B cell (primary cell): ENCODE results near the gene RAPGEF1. TPM values are rescaled to one million over a fixed set of nuclear protein-coding genes. Genes with fewer than 3 reads are reported as not detected.

Experiments
- ATAC-seq: fragments of 200-7000 bp; cut with Tn5 transposase; one replicate; pipeline ENCODE4 v1.10.0; 2021; ENCODE audit warnings: low read depth, mild to moderate bottlenecking, moderate number of reproducible peaks, moderate library complexity
- CTCF ChIA-PET: fragments of 350-600 bp; sonication (Branson Sonifier 250); formaldehyde crosslinking; loops from one replicate; lab custom pipeline; 2021; ENCODE audit warnings: antibody characterized with exemption, inconsistent platforms; lab: Charles Lee
- POLR2A ChIA-PET: fragments of 350-600 bp; sonication (Branson Sonifier 250); formaldehyde crosslinking; loops from one replicate; lab custom pipeline; 2021; ENCODE audit warnings: antibody characterized with exemption; lab: Charles Lee
- DNase-seq: peaks from one replicate; pipeline ENCODE4 v3.0.0; 2013
- H2AFZ ChIP-seq: 2 replicates; pipeline ENCODE4 v1.6.1; 2012; ENCODE audit warnings: mild to moderate bottlenecking, low read depth, low read length; ENCODE audit not compliant: insufficient read depth, poor library complexity, severe bottlenecking
- H3K27ac ChIP-seq, 2 donors: 1 replicate in 1 of 2; 2 replicates in 1 of 2; pipeline ENCODE4 v1.5.1; 2012 to 2013; ENCODE audit warnings: low read length in 2 of 2, mild to moderate bottlenecking in 2 of 2, moderate library complexity in 1 of 2
- H3K27me3 ChIP-seq, 4 experiments: fragments of 200-600 bp in 1 of 4; sonication (generic) in 1 of 4; replicated peaks in 1 of 4; 1 replicate in 2 of 4; 2 replicates in 2 of 4; pipeline versions ENCODE4 v1.6.1 to v1.7.0; 2013 to 2016; ENCODE audit warnings: low read length in 3 of 4, mild to moderate bottlenecking in 2 of 4, mixed read lengths in 1 of 4, moderate library complexity in 1 of 4; ENCODE audit not compliant: insufficient read depth in 4 of 4, control insufficient read depth in 3 of 4; ENCODE audit errors: control extremely low read depth in 1 of 4
- H3K36me3 ChIP-seq, 2 experiments: replicated peaks in 1 of 2; 1 replicate in 1 of 2; 2 replicates in 1 of 2; pipeline versions ENCODE4 v1.6.1 to v1.7.1; 2013; ENCODE audit warnings: low read length in 1 of 2; ENCODE audit not compliant: insufficient read depth in 2 of 2, control insufficient read depth in 1 of 2; ENCODE audit errors: control extremely low read depth in 1 of 2, extremely low read depth in 1 of 2
- H3K4me1 ChIP-seq, 2 donors: fragments of 200-600 bp in 1 of 2; sonication (generic) in 1 of 2; 1 replicate in 1 of 2; 2 replicates in 1 of 2; pipeline versions ENCODE4 v1.5.1 to v1.6.1; 2013 to 2017; ENCODE audit warnings: low read length in 2 of 2; ENCODE audit not compliant: control insufficient read depth in 2 of 2, insufficient read depth in 2 of 2
- H3K4me2 ChIP-seq: replicated peaks from 2 replicates; pipeline ENCODE3; 2012; ENCODE audit warnings: mild to moderate bottlenecking, low read depth, low read length; ENCODE audit not compliant: poor library complexity, severe bottlenecking
- H3K4me3 ChIP-seq, 5 experiments: fragments of 200-600 bp in 1 of 5; sonication (generic) in 1 of 5; 1 replicate in 3 of 5; 2 replicates in 2 of 5; pipeline versions ENCODE4 v1.5.1 to v1.7.0; 2011 to 2016; ENCODE audit warnings: low read length in 4 of 5, mild to moderate bottlenecking in 4 of 5, low read depth in 2 of 5, control low read depth in 1 of 5, moderate library complexity in 1 of 5; ENCODE audit not compliant: insufficient read depth in 1 of 5; ENCODE audit errors: control extremely low read depth in 1 of 5, extremely low read depth in 1 of 5
- H3K79me2 ChIP-seq: fragments of 200-600 bp; sonication (generic); one replicate; pipeline ENCODE4 v1.6.0; 2016; ENCODE audit warnings: low read length; ENCODE audit not compliant: control insufficient read depth, insufficient read depth
- H3K9ac ChIP-seq: fragments of 200-600 bp; sonication (generic); 2 replicates; pipeline ENCODE4 v1.6.1; 2017; ENCODE audit warnings: mild to moderate bottlenecking, low read length, moderate library complexity
- H3K9me3 ChIP-seq, 3 donors: one replicate each; pipeline versions ENCODE4 v1.6.1 to v1.7.1; 2013; ENCODE audit warnings: low read length in 2 of 3; ENCODE audit not compliant: control insufficient read depth in 2 of 3, insufficient read depth in 1 of 3; ENCODE audit errors: control extremely low read depth in 1 of 3
- H4K20me1 ChIP-seq: 2 replicates; pipeline ENCODE4 v1.6.0; 2012; ENCODE audit warnings: mild to moderate bottlenecking, low read length; ENCODE audit not compliant: insufficient read depth, control insufficient read depth, poor library complexity, severe bottlenecking
- H3K27ac Mint-ChIP-seq: one replicate; pipeline ENCODE4 v1.8.0; 2021; ENCODE audit warnings: mixed read lengths
- H3K27me3 Mint-ChIP-seq: one replicate; pipeline ENCODE4 v1.8.0; 2021; ENCODE audit warnings: mixed read lengths
- H3K4me1 Mint-ChIP-seq: one replicate; pipeline ENCODE4 v1.8.0; 2021; ENCODE audit warnings: mixed read lengths
- H3K4me3 Mint-ChIP-seq: one replicate; pipeline ENCODE4 v1.8.0; 2021; ENCODE audit warnings: mixed read lengths
- H3K9me3 Mint-ChIP-seq: one replicate; pipeline ENCODE4 v1.8.0; 2022; ENCODE audit warnings: mixed read lengths; ENCODE audit not compliant: insufficient read depth
- EZH2 ChIP-seq: IDR thresholded peaks from 2 replicates; pipeline ENCODE4 v1.6.1; 2012; ENCODE audit warnings: borderline replicate concordance, low read depth, mild to moderate bottlenecking, moderate library complexity, low read length; ENCODE audit not compliant: insufficient read depth, poor library complexity, severe bottlenecking
- WGBS: methylation state at CpG from one replicate; pipeline ENCODE4 v1.1.5; 2013; ENCODE audit warnings: missing lambda C conversion rate; ENCODE audit not compliant: insufficient coverage; 5-methylcytosine and 5-hydroxymethylcytosine counted together
- intact Hi-C: fragments of 100-400 bp; cut with micrococcal nuclease; formaldehyde crosslinking; loops from one replicate; pipeline ENCODE4 v1.10.0; 2022
- polyA plus RNA-seq: library from polyadenylated mRNA; depleted of rRNA; stranded (reverse); fragments of >200 nt; gene quantifications from 2 replicates; pipeline ENCODE4 v1.2.3, GENCODE V29; 2012
- total RNA-seq, 2 donors: library from RNA; stranded (reverse); fragments of 120-200 nt in 1 of 2; gene quantifications; 1 replicate in 1 of 2; 2 replicates in 1 of 2; pipeline versions ENCODE4 v1.2.3 to v1.2.4, GENCODE V29; 2013 to 2022
- TF ChIP-seq, protein P1 (sequence below): fragments of 200-600 bp; IDR thresholded peaks from one replicate; pipeline ENCODE4 v1.8.0; 2022; ENCODE audit warnings: antibody characterized with exemption, mild to moderate bottlenecking

The RAPGEF1 gene
- total and polyA plus RNA-seq, 2 donors (not counting 1 experiment from before 2014, with no cell fraction given), result 134 to 447 TPM

DNA sequence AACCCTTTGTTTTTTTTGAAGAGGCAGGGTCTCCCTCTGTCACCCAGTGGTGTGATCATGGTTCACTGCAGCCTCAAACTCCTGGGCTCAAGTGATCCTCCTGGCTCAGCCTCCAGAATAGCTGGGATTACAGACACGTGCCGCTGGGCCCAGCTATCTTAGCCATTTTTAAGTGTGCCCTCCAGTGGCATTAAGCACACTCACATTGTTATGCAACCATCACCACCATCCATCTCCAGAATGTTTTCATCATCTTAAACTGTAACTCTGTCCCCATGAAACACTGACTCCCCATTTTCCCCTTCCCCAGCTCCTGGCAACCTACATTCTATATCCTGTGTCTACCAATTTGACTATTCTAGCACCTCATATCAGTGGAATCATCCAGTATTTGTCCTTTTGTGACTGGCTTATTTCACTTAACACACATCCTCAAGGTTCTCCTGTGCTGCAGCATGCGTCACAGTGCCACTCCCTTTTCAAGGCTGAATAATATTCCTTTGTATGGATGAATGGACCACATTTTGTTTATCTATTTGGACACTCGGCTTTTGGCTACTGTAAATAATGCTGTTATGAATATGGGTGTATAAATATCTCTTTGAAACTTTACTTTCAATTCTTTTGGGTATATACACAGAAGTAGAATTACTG lies 12.5 kb upstream of the RAPGEF1 start:
- Histone ChIP-seq H3K4me2 (no peak overlapping the region), H3K9ac (no peak overlapping the region), H3K79me2 (no peaks in the 10 kb centered on the region), H3K36me3 (no peaks in the 10 kb centered on the region), H3K9me3 (no peaks in the 10 kb centered on the region), H2AFZ (no peak overlapping the region), H3K27ac (no peak overlapping the region), H3K4me1 (peaks cover 6 to 8% of the 10 kb centered on the region in 2 donors), H4K20me1 (no peaks in the 10 kb centered on the region), H3K27me3 (peaks cover 0 to 7% (median 2%) of the 10 kb centered on the region in 4 experiments), H3K4me3 (no peak overlapping the region)
- 87% methylated on average over 2 of the region's 4 CpGs for WGBS
- Mint-ChIP-seq H3K4me3 (no peak overlapping the region), H3K27me3 (peaks cover 7% of the 10 kb centered on the region), H3K9me3 (no peaks in the 10 kb centered on the region), H3K27ac (no peak overlapping the region), H3K4me1 (peaks cover 7% of the 10 kb centered on the region)
- POLR2A ChIA-PET, result no interaction called here
- ATAC-seq (no peak), DNase-seq (no peak)
- intact Hi-C loops, result no loop called here
- TF ChIP-seq, protein P1, sequence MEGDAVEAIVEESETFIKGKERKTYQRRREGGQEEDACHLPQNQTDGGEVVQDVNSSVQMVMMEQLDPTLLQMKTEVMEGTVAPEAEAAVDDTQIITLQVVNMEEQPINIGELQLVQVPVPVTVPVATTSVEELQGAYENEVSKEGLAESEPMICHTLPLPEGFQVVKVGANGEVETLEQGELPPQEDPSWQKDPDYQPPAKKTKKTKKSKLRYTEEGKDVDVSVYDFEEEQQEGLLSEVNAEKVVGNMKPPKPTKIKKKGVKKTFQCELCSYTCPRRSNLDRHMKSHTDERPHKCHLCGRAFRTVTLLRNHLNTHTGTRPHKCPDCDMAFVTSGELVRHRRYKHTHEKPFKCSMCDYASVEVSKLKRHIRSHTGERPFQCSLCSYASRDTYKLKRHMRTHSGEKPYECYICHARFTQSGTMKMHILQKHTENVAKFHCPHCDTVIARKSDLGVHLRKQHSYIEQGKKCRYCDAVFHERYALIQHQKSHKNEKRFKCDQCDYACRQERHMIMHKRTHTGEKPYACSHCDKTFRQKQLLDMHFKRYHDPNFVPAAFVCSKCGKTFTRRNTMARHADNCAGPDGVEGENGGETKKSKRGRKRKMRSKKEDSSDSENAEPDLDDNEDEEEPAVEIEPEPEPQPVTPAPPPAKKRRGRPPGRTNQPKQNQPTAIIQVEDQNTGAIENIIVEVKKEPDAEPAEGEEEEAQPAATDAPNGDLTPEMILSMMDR, result no peak
- no peak for TF ChIP-seq EZH2
- CTCF ChIA-PET, result interaction anchor here (1.4 to 2.0 kb wide), 3 partner anchors 9 to 402 kb away, joined by 3 to 7 read pairs (median 4); no protein-coding TSS in a partner anchor

DNA sequence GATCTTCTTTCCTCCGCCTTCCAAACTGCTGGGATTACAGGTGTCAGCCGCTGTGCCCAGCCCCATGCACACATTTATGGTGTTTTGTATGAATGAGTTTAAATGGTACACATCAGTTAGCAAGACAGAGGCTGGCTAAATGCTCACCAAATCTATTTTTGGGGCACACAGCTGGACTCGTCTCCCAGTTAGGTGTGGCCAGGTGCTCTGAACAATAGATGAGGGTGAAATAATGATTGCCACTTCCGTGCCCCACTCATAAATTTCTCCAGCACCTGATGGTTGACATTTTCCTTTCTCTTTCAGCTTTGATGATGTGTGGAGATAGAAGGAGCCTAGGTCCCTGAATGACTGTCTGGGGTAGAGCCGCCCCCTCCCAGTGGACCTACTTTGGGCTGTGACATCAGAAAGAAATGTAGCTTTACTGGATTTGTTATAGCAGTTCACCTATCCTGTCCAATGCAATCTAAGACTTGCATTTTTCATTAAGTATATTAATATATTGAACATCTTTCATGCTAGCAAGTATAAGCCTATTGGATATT lies 8.6 kb upstream of the RAPGEF1 start:
- 83% methylated on average over 1 of the region's 5 CpGs for WGBS
- no peaks in the 10 kb centered on the region for H3K36me3 ChIP-seq
- H2AFZ ChIP-seq, result no peak overlapping the region
- ChIA-PET POLR2A (no interaction called here), CTCF (interaction anchor here (0.9 to 15.1 kb wide), 5 partner anchors 52 to 401 kb away, joined by 3 to 263 read pairs (median 4); no protein-coding TSS in a partner anchor)
- TF ChIP-seq, protein P1, result no peak
- TF ChIP-seq EZH2, result no peak
- H3K4me3 ChIP-seq, result no peak overlapping the region
- Mint-ChIP-seq H3K27me3 (no peaks in the 10 kb centered on the region), H3K9me3 (no peaks in the 10 kb centered on the region), H3K27ac (no peak overlapping the region), H3K4me1 (peaks cover 26% of the 10 kb centered on the region), H3K4me3 (no peak overlapping the region)
- no peaks in the 10 kb centered on the region for H3K9me3 ChIP-seq
- no peak overlapping the region for H3K4me2 ChIP-seq
- peaks cover 13 to 14% of the 10 kb centered on the region in 2 donors for H3K4me1 ChIP-seq
- no peaks in the 10 kb centered on the region for H3K27me3 ChIP-seq
- no peak overlapping the region for H3K9ac ChIP-seq
- H3K27ac ChIP-seq, result no peak overlapping the region
- intact Hi-C loops, result loop anchor here (5.0 to 10.0 kb wide), 2 partner anchors 244 to 376 kb away; partner anchors contain the start of gene POMT1
- H3K79me2 ChIP-seq, result no peaks in the 10 kb centered on the region
- no peak for DNase-seq
- ATAC-seq, result no peak
- no peaks in the 10 kb centered on the region for H4K20me1 ChIP-seq
